Adrenal gland (tissue), 5 donors: Measurements from ENCODE around the gene FTSJ3.

Experiments used
- CTCF ChIP-seq, 6 experiments: fragments of 450-650 bp in 4 of 6; fragments of 200-600 bp in 2 of 6; sonication (generic) in 1 of 6; IDR thresholded peaks; 1 replicate in 5 of 6; 2 replicates in 1 of 6; pipeline versions ENCODE4 v1.5.1 to v1.8.0; 2016 to 2021; ENCODE audit warnings: antibody characterized with exemption in 6 of 6, mild to moderate bottlenecking in 2 of 6, moderate library complexity in 1 of 6
- POLR2A ChIP-seq, 2 donors: fragments of 450-650 bp; IDR thresholded peaks; one replicate each; pipeline ENCODE4 v1.6.1; 2017; ENCODE audit warnings: antibody characterized with exemption in 2 of 2, mild to moderate bottlenecking in 2 of 2, moderate library complexity in 1 of 2
- donor health status: DM: no; HTN: no; CAD: no.

GRCh38 chr17:63831505-63831904, 4.0 kb upstream of the FTSJ3 start:
- no peak for TF ChIP-seq CTCF (IDR thresholded peaks at IDR 0.05)
- no peak for TF ChIP-seq POLR2A (IDR thresholded peaks at IDR 0.05)
